CD4-positive, alpha-beta T cell treated with Interleukin-17A for 4 hours (primary cell): Measurements from ENCODE around the gene GPRIN2.
"Not testable (repeated sequence)": the region's sequence is repeated elsewhere in the genome, so short reads cannot be mapped to it uniquely, and the experiment has no call there.

Source experiments
- DNase-seq: peaks from one replicate; pipeline ENCODE4 v3.0.0-alpha.2; 2020; ENCODE audit warnings: mixed read lengths

Gene GPRIN2

DNA sequence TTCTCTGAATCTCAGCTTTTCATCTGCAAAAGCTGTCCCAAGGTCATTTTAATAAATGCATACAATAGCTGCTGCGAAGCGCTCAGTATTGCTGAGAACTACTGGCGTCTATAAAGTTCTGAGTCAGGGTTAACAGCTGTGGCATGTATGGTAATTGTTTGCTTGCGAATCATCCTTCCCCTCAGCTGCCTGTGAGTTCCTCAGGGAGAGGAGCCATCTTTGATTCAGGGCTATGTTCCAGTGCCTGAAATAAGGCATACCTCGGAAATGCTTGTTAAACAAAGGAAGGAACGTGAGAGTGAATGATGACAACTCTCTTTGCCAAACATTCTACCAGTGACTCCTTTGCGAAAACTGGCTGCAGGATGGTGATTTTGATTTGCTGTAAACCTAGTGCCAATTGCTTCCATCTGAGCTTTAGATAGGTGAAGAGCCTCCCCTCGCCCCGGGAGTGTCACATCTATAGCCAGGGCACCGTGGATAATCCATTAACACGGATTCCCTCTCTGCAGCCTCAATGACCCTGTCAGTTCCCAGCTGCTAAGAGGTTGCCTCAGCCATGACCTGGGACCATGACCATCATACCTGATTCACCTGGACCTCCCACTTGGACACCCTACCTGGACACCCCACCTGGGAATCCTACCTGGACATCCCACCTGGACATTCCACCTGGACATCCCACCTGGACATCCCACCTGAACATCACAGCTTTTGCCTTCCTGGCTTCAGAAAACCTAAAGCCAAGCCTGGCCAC is 39.6 kb downstream of the GPRIN2 start:
- no peak for DNase-seq

DNA sequence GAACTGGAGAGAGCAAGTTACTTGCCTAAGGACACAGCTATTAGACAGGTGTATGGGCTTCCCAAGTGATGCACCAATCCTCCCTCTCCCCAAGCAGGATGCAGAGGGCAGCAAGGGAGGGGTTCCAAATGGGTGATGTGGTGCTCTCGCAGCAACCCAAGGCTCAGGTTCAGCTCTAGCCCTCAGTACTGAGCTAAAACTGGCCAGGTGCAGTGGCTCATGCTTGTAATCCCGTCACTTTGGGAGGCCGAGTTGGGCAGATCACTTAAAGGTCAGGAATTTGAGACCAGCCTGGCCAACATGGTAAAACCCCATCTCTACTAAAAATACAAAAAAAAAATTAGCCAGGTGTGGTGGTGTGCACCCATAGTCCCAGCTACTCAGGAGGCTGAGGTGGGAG is 40.7 kb downstream of the GPRIN2 start:
- DNase-seq: no peak

DNA sequence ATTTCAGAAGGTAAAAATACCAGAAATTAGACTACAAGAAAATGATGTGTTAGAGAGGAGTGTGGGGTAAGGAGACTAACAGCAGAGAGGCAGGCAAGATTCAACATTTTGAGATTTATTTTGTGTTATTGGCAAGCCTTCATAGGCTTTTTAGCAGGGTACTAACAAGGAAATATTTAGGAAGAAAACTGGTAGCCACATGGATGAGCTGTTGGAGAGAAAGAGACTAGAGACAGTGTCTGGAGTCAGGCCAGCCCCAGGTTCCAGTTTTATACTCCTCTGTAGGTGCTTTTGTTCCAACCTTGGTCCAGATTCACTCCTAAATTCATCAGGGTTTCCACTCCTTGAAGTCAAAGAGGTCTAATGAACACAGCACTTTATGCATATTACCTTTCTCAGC is 41.1 kb downstream of the GPRIN2 start:
- DNase-seq: no peak

DNA sequence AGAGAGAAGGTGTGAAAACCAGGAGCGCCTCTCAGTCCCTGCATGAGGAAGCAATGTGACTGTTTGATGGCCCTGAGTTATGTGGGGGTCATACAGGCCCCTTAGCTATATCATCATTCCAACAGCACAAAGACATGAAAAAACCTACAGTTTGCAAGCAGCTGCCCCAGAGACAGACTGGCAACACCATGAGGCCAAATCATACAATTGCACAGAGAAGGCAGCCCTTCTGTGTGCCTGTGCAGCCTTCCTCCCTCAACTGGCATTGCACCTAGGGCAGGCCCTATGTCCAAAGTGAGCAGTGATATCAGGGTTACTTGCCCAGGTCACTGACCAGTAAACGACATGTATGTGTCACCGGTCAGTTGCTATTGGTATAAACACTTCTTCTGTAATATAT is 41.6 kb downstream of the GPRIN2 start:
- DNase-seq: no peak

DNA sequence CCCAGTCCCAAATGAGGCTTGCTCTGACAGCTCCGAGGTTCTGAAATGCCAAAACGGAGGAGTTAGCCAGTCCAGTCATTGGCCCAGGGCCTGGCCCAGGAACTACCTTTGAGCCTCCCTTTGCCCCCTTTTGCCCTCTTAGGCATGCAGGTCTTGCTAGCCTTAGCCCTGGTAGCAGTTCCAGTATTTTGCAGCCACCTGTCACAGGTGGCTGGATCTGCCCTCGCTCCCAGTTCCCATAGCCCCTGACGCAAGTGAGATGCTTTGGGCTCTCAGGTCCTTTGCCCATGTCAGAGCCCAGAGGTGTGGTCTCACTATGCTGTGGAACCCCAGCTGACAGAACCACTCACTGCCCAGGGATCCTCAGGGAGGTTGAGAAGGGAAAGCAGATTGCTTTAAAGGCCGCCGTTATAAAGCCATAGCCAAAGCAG is 42.0 kb downstream of the GPRIN2 start:
- no peak for DNase-seq

DNA sequence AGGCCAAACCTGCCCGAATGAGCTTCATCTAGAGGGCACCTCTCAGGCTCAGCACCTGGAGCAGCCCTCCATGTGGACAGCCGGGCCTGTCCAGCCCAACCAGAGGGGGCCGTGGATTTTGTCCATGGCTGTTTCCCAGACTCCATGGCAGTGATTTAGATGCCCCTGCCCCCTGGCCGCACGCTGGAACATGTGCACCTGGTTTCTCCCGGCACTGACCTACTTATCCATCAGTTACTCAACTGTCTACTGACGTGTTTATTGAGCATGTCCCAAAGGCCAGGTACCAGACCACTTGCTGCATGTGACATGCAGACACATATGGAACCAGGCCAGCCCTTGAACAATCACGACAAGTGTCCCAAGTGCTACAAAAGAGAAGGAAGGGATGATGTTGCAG is 43.1 kb downstream of the GPRIN2 start:
- not testable (repeated sequence) for DNase-seq

DNA sequence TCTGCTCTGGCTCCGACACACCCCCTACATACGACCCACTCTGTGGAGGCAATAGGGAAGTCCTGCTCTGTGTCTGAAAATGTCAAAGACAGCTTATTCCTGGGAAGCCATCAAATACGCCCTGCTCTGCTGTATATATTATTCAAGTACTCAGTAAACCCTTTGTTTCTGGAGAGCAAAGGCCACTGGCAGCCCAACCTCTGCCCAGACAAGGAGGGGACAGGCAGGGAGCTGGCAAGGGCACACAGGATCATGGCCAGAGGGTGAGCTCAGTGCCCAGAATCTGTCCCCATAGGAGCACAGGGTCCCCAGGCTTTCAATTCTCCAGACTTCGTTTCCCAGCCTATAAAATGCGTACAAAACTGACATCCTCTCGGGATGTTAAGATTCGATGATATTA is 43.7 kb downstream of the GPRIN2 start:
- DNase-seq: not testable (repeated sequence)

DNA sequence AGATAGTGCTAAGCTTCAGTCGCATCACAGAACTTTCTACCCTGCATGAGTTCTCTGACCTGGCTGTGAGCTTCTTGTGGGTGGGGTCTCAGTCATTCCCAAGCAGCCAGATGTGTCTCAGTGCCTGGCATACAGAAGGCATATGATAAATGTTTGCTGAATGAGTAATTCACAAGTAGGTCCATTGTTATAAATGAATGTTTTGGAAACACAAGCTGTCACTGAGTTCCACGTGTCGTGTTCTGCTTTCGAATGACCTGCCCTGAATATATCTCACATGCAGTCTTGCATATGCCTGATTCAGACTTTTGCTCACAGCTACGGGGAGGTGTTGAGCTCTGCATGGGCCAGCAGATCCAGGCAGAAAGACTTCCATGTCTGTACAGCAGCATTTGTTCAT is 44.5 kb downstream of the GPRIN2 start:
- DNase-seq: not testable (repeated sequence)
